ENCODE results near the gene ABCF3. TPM values are rescaled to one million over a fixed set of nuclear protein-coding genes. Genes with fewer than 3 reads are reported as not detected.

ABCF3 gene
- 28.9 to 38.9 TPM (median 34.0 TPM) in 5 replicates for total RNA-seq (2022; extraction: Qiagen RNA extraction)

GRCh38 chr3:184186184-184186901 lies at the start of gene ABCF3:
TSS of gene ABCF3 (plus strand) at chr3:184186199. CDS start at chr3:184186208, 9 bp downstream.

GRCh38 chr3:184154885-184155643 lies 30.9 kb upstream of the ABCF3 start, which contains the start of gene DVL3:
TSS of gene DVL3 (plus strand) at chr3:184155377. CDS start at chr3:184155636, 259 bp downstream.

GRCh38 chr3:184174646-184175492 lies 11.1 kb upstream of the ABCF3 start, which contains the start of gene AP2M1:
TSS of gene AP2M1 (plus strand) at chr3:184174855. CDS start at chr3:184176994, 2,139 bp downstream.

GRCh38 chr3:184229394-184230080 lies 43.5 kb downstream of the ABCF3 start, which contains the start of gene VWA5B2:
TSS of gene VWA5B2 (plus strand) at chr3:184229585. CDS start at chr3:184230529, 944 bp downstream.

Other genes with a start within 250 kb of the ABCF3 start
- gene ABCC5, start 168.3 kb upstream of the ABCF3 start, total RNA-seq (2022; extraction: Qiagen RNA extraction): 12.4 to 17.3 TPM (median 15.4 TPM) in 5 replicates
- not detected in 5 replicates for gene HTR3D, start 154.5 kb upstream of the ABCF3 start, total RNA-seq (2022; extraction: Qiagen RNA extraction)
- gene HTR3C, start 133.2 kb upstream of the ABCF3 start, total RNA-seq (2022; extraction: Qiagen RNA extraction): not detected in 5 replicates
- not detected in 5 replicates for gene HTR3E, start 89.1 kb upstream of the ABCF3 start, total RNA-seq (2022; extraction: Qiagen RNA extraction)
- 25.3 to 30.3 TPM (median 28.3 TPM) in 5 replicates for gene EIF2B5, start 50.8 kb upstream of the ABCF3 start, total RNA-seq (2022; extraction: Qiagen RNA extraction)
- gene DVL3, start 30.8 kb upstream of the ABCF3 start, total RNA-seq (2022; extraction: Qiagen RNA extraction): 17.9 to 27.2 TPM (median 23.7 TPM) in 5 replicates
- 296 to 311 TPM (median 303 TPM) in 5 replicates for gene AP2M1, start 11.3 kb upstream of the ABCF3 start, total RNA-seq (2022; extraction: Qiagen RNA extraction)
- 0.21 to 0.60 TPM (median 0.34 TPM) in 5 replicates for gene VWA5B2, start 43.4 kb downstream of the ABCF3 start, total RNA-seq (2022; extraction: Qiagen RNA extraction)
- gene ALG3, start 62.8 kb downstream of the ABCF3 start, total RNA-seq (2022; extraction: Qiagen RNA extraction): 62.0 to 84.4 TPM (median 69.1 TPM) in 5 replicates
- 9.6 to 13.2 TPM (median 11.4 TPM) in 5 replicates for gene EEF1AKMT4, start 63.5 kb downstream of the ABCF3 start, total RNA-seq (2022; extraction: Qiagen RNA extraction)
- gene CAMK2N2, start 75.4 kb downstream of the ABCF3 start, total RNA-seq (2022; extraction: Qiagen RNA extraction): 0.86 to 1.9 TPM (median 1.6 TPM) in 5 replicates
- not detected in 5 replicates for gene ECE2, start 89.8 kb downstream of the ABCF3 start, total RNA-seq (2022; extraction: Qiagen RNA extraction)
- 298 to 372 TPM (median 303 TPM) in 5 replicates for gene PSMD2, start 113.0 kb downstream of the ABCF3 start, total RNA-seq (2022; extraction: Qiagen RNA extraction)
- gene EIF4G1, start 128.4 kb downstream of the ABCF3 start, total RNA-seq (2022; extraction: Qiagen RNA extraction): 249 to 270 TPM (median 261 TPM) in 5 replicates
- gene FAM131A, start 151.4 kb downstream of the ABCF3 start, total RNA-seq (2022; extraction: Qiagen RNA extraction): 8.8 to 13.9 TPM (median 12.4 TPM) in 5 replicates
- gene CLCN2, start 175.4 kb downstream of the ABCF3 start, total RNA-seq (2022; extraction: Qiagen RNA extraction): 4.9 to 6.9 TPM (median 6.5 TPM) in 5 replicates
- gene POLR2H, start 175.5 kb downstream of the ABCF3 start, total RNA-seq (2022; extraction: Qiagen RNA extraction): 69.4 to 81.7 TPM (median 74.8 TPM) in 5 replicates
- 0.08 to 0.16 TPM (median 0.15 TPM) in 3 of 5 replicates, not detected in the others for gene THPO, start 192.0 kb downstream of the ABCF3 start, total RNA-seq (2022; extraction: Qiagen RNA extraction)
- 0.13 to 0.46 TPM (median 0.15 TPM) in 4 of 5 replicates, not detected in the other for gene CHRD, start 193.9 kb downstream of the ABCF3 start, total RNA-seq (2022; extraction: Qiagen RNA extraction)